Smooth muscle cell (in vitro differentiated cells): ENCODE measurements around the gene UBA1. TPM values are rescaled to one million over a fixed set of nuclear protein-coding genes. Genes with fewer than 3 reads are reported as not detected.

Source experiments
- DNase-seq: peaks from one replicate; lab custom pipeline; 2025; ENCODE audit not compliant: unreplicated experiment; lab: John Stamatoyannopoulos, UW
- H2AFZ ChIP-seq: fragments of 200-600 bp; sonication (generic); 2 replicates; pipeline ENCODE4 v1.6.0; 2016; ENCODE audit warnings: antibody characterized with exemption, low read depth, mild to moderate bottlenecking
- H3F3A ChIP-seq: fragments of 200-600 bp; sonication (generic); 2 replicates; pipeline ENCODE4 v1.6.0; 2017; ENCODE audit warnings: antibody characterized with exemption, low read depth
- H3K27ac ChIP-seq: fragments of 200-600 bp; sonication (generic); 2 replicates; pipeline ENCODE4 v1.5.1; 2016; ENCODE audit warnings: low read depth, mild to moderate bottlenecking
- H3K27me3 ChIP-seq: fragments of 200-600 bp; sonication (generic); 2 replicates; pipeline ENCODE4 v1.6.1; 2016; ENCODE audit warnings: low read depth, mild to moderate bottlenecking
- H3K36me3 ChIP-seq: fragments of 200-600 bp; sonication (generic); 2 replicates; pipeline ENCODE4 v1.5.1; 2016; ENCODE audit warnings: low read depth
- H3K4me1 ChIP-seq: fragments of 200-600 bp; sonication (generic); 2 replicates; pipeline ENCODE4 v1.5.1; 2016; ENCODE audit warnings: low read depth
- H3K4me2 ChIP-seq: fragments of 200-600 bp; sonication (generic); 2 replicates; pipeline ENCODE4 v1.6.0; 2016; ENCODE audit warnings: mild to moderate bottlenecking
- H3K4me3 ChIP-seq: fragments of 200-600 bp; sonication (generic); 2 replicates; pipeline ENCODE4 v1.5.1; 2016; ENCODE audit warnings: mild to moderate bottlenecking
- H3K79me2 ChIP-seq: fragments of 200-600 bp; sonication (generic); 2 replicates; pipeline ENCODE4 v1.6.0; 2016; ENCODE audit warnings: low read depth, mild to moderate bottlenecking
- H3K9ac ChIP-seq: fragments of 200-600 bp; sonication (generic); 2 replicates; pipeline ENCODE4 v1.6.0; 2016; ENCODE audit warnings: low read depth
- H3K9me3 ChIP-seq: fragments of 200-600 bp; sonication (generic); replicated peaks from 2 replicates; pipeline ENCODE4 v1.5.1; 2016; ENCODE audit warnings: low read depth
- H4K20me1 ChIP-seq: fragments of 200-600 bp; sonication (generic); 2 replicates; pipeline ENCODE4 v1.6.0; 2016; ENCODE audit warnings: low read depth
- WGBS: methylation state at CpG from one replicate; pipeline ENCODE4 v1.1.7; 2016; ENCODE audit warnings: low lambda C conversion rate; 5-methylcytosine and 5-hydroxymethylcytosine counted together
- polyA plus RNA-seq: library from polyadenylated mRNA; unstranded; fragments of >200 nt; fragmentation: Nextera tagmentation; extraction: Ambion mirVana; gene quantifications from 2 replicates; pipeline ENCODE4 v1.2.1, GENCODE V29; 2016
- total RNA-seq: library from RNA; depleted of rRNA; stranded (reverse); fragments of >200 nt; gene quantifications from 2 replicates; pipeline ENCODE4 v1.2.3, GENCODE V29; 2014
- TF ChIP-seq, protein P1 (sequence below): fragments of 200-600 bp; sonication (generic); IDR thresholded peaks from 2 replicates; pipeline ENCODE4 v1.5.1; 2017; ENCODE audit warnings: borderline replicate concordance, mild to moderate bottlenecking, antibody characterized with exemption; ENCODE audit not compliant: insufficient read depth, poor library complexity, severe bottlenecking

The UBA1 gene
- total and polyA plus RNA-seq, 2 experiments from 2014 or later: 223 to 246 TPM

DNA sequence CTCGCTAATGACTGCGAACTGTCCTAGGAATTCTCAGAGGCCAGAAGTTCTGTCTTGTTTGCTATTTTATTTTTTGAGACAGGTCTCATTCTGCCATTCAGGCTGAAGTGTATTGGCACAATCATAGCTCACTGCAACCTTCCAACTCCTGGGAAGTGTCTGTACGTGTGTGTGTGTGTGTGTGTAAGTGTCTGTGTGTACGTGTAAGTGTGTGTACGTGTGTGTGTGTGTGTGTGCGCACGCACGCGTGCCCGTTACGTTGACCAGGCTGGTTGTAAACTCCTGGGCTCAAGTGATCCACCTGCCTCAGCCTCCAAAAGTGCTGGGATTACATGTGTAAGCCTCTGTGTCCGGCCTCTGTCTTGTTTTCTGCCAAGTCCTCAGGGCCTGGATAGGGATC, 14.5 kb downstream of the UBA1 start:
- H3K4me2 ChIP-seq: no peak overlapping the region
- 92% methylated on average over 12 of the region's 12 CpGs for WGBS
- no peaks in the 10 kb centered on the region for H3K4me1 ChIP-seq
- H3K27me3 ChIP-seq: no peaks in the 10 kb centered on the region
- DNase-seq: no peak
- H3K4me3 ChIP-seq: no peak overlapping the region
- TF ChIP-seq, protein P1, sequence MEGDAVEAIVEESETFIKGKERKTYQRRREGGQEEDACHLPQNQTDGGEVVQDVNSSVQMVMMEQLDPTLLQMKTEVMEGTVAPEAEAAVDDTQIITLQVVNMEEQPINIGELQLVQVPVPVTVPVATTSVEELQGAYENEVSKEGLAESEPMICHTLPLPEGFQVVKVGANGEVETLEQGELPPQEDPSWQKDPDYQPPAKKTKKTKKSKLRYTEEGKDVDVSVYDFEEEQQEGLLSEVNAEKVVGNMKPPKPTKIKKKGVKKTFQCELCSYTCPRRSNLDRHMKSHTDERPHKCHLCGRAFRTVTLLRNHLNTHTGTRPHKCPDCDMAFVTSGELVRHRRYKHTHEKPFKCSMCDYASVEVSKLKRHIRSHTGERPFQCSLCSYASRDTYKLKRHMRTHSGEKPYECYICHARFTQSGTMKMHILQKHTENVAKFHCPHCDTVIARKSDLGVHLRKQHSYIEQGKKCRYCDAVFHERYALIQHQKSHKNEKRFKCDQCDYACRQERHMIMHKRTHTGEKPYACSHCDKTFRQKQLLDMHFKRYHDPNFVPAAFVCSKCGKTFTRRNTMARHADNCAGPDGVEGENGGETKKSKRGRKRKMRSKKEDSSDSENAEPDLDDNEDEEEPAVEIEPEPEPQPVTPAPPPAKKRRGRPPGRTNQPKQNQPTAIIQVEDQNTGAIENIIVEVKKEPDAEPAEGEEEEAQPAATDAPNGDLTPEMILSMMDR: no peak
- H3K79me2 ChIP-seq: no peaks in the 10 kb centered on the region
- no peaks in the 10 kb centered on the region for H3K9me3 ChIP-seq
- peaks cover 21% of the 10 kb centered on the region for H3F3A ChIP-seq
- peaks cover 70% of the 10 kb centered on the region for H4K20me1 ChIP-seq
- no peak overlapping the region for H2AFZ ChIP-seq
- no peak overlapping the region for H3K9ac ChIP-seq
- no peak overlapping the region for H3K27ac ChIP-seq
- peaks cover 25% of the 10 kb centered on the region for H3K36me3 ChIP-seq

DNA sequence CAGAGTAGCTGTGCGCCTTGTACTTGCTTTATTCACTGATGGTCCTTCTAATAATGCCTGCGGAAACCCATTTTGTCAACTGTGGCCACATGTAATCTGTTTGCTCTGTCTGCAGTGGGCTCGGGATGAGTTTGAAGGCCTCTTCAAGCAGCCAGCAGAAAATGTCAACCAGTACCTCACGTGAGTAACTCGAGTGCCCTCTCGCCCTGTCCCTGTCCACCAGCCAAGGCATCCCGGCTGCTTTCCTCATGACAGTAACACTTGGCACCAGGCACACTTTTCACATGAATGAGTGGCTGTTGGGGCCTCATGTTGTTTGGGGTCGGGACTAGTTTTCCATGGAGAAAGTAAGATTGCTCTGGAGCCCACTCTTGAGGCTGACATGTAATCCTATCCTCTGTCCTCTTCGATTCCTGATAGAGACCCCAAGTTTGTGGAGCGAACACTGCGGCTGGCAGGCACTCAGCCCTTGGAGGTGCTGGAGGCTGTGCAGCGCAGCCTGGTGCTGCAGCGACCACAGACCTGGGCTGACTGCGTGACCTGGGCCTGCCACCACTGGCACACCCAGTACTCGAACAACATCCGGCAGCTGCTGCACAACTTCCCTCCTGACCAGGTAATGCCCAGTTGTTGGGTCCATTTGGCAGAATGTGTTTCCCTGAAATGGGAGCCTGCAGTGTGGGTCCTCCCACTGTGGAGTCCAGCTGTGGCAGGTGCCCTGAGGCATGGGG, 16.0 kb downstream of the UBA1 start:
- Histone ChIP-seq H2AFZ (no peak overlapping the region), H3K9ac (no peak overlapping the region), H3K4me2 (no peak overlapping the region), H3K27ac (no peak overlapping the region), H3K36me3 (peaks cover 29% of the 10 kb centered on the region), H4K20me1 (peaks cover 56% of the 10 kb centered on the region), H3K27me3 (no peaks in the 10 kb centered on the region), H3K4me3 (no peak overlapping the region), H3K79me2 (no peaks in the 10 kb centered on the region), H3K4me1 (no peaks in the 10 kb centered on the region), H3F3A (peaks cover 35% of the 10 kb centered on the region), H3K9me3 (no peaks in the 10 kb centered on the region)
- TF ChIP-seq, protein P1: no peak
- DNase-seq: no peak
- 96% methylated on average over 16 of the region's 16 CpGs for WGBS

DNA sequence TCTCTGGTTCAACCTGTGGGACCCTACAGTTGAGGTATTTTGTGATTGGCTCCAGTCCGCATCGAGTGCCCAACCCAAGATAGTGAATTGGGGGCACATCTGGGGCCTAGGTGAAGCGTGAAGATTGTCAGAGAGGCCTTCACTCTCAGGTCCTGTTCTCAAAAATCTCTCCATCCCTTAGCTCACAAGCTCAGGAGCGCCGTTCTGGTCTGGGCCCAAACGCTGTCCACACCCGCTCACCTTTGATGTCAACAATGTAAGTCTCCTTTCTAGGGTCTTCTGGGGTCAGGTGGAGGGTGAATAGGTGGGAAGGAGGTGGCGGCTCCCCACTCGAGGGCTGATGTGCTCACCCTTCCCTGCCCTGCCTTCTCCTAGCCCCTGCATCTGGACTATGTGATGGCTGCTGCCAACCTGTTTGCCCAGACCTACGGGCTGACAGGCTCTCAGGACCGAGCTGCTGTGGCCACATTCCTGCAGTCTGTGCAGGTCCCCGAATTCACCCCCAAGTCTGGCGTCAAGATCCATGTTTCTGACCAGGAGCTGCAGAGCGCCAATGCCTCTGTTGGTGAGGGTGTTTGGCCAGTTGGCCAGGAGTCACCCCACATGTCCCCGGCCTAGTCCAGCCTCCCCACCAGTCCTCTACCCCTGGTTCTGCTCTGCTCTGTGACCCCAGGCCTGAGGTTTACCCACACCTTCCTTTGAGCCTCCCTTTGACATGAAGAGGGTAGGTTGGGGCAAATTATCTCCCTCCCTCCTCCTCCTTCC, 17.2 kb downstream of the UBA1 start:
- Histone ChIP-seq H3K4me3 (no peak overlapping the region), H3K4me2 (no peak overlapping the region), H3K27ac (no peak overlapping the region), H3K9ac (no peak overlapping the region), H3K4me1 (no peaks in the 10 kb centered on the region), H3K36me3 (peaks cover 24% of the 10 kb centered on the region), H3K9me3 (no peaks in the 10 kb centered on the region), H3K79me2 (no peaks in the 10 kb centered on the region), H3K27me3 (no peaks in the 10 kb centered on the region), H2AFZ (no peak overlapping the region), H3F3A (peaks cover 45% of the 10 kb centered on the region), H4K20me1 (peaks cover 44% of the 10 kb centered on the region)
- TF ChIP-seq, protein P1: no peak
- DNase-seq: no peak
- WGBS: 98% methylated on average over 15 of the region's 15 CpGs
